ENCODE data around the gene BICDL2.
"Not testable (repeated sequence)": the region's sequence is repeated elsewhere in the genome, so short reads cannot be mapped to it uniquely, and the experiment has no call there.

Gene BICDL2

DNA sequence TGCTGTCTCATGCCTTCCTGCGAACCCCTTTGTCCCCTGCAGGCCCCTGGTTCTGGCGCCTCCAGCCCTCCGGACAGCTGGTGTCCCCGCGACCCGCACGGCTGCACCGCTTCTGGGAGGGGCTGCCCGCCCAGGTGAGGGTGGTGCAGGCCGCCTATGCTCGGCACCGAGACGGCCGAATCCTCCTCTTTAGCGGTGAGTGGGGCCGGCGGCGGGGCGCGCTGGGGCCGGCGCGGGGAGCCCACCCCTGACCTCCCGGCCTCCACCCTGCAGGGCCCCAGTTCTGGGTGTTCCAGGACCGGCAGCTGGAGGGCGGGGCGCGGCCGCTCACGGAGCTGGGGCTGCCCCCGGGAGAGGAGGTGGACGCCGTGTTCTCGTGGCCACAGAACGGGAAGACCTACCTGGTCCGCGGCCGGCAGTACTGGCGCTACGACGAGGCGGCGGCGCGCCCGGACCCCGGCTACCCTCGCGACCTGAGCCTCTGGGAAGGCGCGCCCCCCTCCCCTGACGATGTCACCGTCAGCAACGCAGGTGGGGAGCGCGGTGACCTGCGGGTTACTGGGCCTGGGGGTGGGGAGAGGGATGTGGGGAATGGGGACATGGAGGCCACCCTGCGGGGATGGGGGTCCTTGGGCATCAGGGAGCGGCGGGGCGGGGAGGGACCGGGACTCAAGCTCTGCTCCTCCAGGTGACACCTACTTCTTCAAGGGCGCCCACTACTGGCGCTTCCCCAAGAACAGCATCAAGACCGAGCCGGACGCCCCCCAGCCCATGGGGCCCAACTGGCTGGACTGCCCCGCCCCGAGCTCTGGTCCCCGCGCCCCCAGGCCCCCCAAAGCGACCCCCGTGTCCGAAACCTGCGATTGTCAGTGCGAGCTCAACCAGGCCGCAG is 21.6 kb upstream of the BICDL2 start:
- TF ChIP-seq POLR2A (IDR thresholded peaks at IDR 0.05; ENCODE audit: low read length) (no peak), GATA1 (IDR thresholded peaks at IDR 0.05; ENCODE audit: low read depth, low read length) (no peak)
- peak; percentile 52 to 60 for DNase-seq

DNA sequence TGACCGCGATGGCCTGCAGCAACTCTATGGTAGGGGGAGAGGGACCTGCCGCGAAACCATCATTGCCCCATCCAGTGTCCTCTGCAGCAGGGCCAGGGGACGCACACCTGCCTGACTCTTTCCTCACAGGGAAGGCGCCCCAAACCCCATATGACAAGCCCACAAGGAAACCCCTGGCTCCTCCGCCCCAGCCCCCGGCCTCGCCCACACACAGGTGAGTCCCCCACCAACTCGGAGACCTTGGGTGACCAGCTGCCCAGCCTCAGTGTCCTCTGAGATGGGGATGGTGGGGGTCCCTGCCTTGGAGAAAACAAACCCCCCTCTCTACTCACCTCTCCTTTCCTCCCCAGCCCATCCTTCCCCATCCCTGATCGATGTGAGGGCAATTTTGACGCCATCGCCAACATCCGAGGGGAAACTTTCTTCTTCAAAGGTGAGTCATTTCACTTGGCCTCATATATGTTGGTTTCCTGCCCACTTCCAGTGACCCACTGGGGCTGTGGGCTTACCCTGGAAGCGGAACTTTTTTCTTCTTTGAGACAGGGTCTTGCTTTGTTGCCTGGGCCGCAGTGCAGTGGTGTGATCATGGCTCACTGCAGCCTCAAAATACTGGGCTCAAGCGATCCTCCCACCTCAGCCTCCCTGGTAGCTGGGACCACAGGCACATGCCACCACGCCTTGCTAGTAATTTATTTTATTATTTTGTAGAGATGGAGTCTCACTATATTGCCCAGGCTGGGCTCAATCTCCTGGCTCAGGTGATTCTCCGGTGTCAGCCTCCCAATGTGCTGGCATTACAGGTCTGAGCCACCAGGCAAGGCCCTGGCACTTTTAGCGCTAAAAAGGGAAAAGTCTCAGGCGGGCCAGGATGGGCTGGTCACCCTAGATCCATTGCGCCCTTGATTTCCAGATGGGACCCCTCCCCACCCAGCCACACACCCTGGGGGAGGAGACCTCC is 20.7 kb upstream of the BICDL2 start:
- no peak for DNase-seq
- TF ChIP-seq POLR2A (IDR thresholded peaks at IDR 0.05; ENCODE audit: low read length) (no peak), GATA1 (IDR thresholded peaks at IDR 0.05; ENCODE audit: low read depth, low read length) (no peak)

DNA sequence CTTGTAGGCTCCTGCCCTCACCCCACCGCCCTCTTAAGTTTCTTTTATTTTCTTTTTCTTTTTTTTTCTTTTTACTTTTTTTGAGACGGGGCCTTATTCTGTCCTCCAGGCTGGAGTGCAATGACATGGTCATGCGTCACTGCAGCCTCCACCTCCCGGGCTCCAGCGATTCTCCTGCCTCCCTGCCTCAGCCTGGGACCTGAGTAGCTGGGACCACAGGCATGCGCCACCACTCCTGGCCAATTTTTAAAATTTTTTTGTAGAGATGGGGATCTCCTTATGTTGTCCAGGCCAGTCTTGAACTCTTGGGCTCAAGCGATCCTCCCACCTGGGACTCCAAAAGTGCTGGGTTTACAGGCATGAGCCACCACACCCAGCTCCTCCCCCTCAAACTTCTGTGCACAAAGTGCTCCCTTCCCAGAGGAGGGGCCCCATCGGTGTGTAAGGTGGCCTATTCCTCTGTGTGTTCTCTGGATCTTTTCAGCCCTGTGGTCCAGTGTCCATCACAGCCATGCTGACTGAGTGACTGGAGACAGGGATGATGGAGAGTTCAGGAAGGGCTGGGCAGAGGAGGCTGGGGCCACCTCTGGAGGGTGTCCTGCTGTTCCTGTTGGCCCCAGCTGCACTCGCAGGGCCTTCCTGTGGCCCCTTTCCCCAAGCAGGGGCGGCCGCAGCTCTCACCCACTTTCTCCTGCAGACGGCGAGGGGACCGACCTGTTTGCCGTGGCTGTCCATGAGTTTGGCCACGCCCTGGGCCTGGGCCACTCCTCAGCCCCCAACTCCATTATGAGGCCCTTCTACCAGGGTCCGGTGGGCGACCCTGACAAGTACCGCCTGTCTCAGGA is 19.8 kb upstream of the BICDL2 start:
- TF ChIP-seq GATA1 (IDR thresholded peaks at IDR 0.05; ENCODE audit: low read depth, low read length) (no peak), POLR2A (IDR thresholded peaks at IDR 0.05; ENCODE audit: low read length) (no peak)
- DNase-seq, result no peak

DNA sequence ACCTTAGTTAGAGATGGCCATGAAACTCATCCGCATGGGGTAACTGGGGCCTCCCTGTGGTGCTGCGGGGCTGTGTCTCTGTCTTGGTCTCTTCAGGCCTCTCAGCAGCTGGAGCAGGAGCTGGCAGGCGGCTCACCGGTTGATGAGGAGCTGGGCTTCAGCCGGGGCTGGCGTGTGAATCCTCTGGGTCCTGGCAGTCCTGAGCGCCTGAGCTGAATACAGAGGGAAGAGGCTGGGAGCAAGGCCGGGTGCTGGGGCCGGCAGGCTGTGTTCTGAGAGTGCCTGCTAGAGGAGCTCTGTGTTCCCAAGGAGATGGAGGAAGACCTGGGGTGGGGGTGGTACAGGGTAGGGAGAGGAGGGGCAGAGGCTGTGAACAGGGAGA is 19.0 kb upstream of the BICDL2 start:
- DNase-seq, result not testable (repeated sequence)

DNA sequence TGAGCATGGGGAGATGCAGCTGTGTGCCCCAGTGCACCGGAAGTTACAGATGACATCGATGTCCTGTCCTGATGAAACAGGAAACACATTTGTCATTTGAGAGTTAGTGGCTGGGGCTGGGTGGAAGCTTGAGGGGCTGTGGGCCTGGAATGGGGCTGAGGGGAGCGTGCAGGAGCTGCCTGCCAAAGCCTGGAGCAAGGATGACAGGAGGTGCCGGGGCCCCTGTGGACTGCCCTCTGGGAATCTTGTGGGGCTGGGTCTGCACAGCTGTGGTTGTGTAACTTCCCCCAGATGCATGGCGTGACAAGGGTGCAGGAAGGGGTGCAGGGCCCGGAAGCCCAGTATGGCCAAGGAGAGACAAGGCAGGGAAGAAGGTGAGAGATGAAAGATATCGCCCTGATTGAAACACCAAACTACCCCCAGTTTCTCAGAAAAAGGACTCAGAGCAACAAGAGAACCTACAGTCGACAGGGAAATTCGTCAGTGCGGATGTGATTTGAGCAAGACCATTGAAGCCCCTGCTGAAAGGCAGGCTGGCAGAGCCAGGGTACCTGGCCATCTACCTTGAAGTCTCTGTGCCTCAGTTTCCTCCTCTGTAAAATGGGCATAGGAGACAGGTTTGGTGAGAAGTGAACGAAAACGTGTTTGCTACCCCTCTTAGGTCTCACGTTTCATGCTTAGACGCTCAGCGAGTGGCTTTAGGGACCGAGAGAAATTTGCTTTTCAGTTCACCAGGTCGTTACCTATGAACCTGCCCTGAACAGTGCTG is 18.4 kb upstream of the BICDL2 start:
- TF ChIP-seq GATA1 (IDR thresholded peaks at IDR 0.05; ENCODE audit: low read depth, low read length), result no peak
- TF ChIP-seq POLR2A (IDR thresholded peaks at IDR 0.05; ENCODE audit: low read length), result no peak
- no peak for DNase-seq

DNA sequence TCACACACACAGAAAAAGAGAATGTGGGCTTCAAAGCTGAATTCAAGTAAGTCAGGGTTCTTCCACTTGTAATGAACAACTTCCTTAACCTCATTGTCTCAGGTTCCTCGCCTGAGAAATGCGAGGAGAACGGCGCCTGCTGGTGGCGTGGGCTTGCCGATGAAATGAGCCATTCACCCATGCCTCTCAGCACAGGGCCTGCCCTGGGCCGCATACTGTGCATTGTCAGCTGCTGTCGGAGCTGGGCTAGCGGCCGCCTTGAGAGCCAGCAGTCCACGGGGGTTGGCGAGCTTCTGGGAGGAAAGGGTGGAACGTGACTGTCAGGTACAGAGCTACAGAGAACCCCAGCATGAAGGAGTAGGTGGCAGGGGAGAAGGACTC is 16.6 kb upstream of the BICDL2 start:
- not testable (repeated sequence) for DNase-seq

DNA sequence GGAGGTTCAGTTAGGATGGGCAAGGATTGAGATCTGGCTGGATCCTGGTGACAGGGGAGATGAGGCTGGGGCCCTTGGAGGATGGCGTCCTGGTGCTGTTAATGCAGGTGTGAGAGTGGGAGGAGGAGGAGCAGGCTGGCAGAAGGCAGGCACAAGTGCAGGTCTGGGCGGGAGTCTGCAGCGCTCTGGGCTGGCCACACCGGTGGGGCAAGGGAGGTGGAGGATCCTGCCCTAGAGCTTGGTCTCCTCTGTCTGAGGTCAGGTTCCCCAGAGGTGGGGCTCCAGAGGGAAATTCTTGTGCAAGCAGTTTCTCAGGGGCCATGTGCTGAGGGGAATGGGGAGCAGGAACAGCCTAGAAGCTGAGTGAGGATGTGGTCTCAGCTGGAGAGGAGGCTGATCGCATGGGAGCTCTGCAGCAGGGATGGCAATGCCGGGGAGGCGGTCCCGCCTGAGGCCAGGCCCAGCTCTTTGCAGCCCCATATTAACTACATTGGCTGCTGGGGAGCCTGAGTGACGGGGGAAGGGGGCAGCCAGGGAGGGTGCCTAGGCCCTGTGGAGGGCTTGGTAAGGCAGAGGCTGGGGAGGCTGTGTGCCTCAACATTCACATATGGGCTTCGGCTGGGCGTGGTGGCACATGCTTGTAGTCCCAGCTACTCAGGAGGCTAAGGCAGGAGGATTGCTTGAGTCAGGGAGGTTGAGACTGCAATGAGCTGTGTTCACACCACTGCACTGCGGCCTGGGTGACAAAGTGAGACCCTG is 16.0 kb upstream of the BICDL2 start:
- not testable (repeated sequence) for DNase-seq

DNA sequence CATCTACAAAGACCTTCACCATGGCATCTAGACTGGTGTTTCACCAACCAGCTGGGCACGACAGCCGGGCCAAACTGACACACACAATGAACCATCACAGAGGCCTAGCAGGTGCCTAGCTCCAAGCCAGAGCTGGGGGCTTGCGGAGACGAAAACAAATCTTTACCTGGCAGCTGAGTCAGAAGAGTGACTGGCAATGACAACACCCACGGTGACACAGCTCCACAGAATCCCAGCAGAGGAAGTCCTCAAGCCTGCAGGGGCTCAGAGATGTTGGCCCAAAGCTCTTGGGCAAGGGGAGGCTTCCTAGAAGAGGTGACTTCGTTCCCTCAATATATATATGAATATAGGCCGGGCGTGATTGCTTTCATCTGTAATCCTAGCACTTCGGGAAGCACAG is 14.8 kb upstream of the BICDL2 start:
- no peak for DNase-seq
- TF ChIP-seq POLR2A (IDR thresholded peaks at IDR 0.05; ENCODE audit: low read length) (no peak), GATA1 (IDR thresholded peaks at IDR 0.05; ENCODE audit: low read depth, low read length) (no peak)

DNA sequence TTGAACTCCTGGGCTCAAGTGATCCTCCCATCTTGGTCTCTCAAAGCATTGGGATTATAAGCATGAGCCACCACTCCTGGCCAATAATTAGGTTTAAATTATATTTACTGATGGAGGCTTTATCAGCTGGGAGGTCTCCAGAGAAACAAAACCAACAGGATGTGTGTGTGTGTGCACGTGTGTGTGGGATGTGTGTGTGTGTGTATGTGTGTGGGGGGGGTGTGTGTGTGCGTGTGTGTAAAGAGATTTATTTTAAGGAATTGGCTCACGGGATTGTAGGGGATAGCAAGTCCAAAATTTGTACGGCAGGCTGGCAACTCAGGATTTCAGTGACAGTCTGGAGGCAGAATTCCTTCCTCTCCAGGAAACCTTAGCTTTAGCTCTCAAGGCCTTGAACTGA is 14.3 kb upstream of the BICDL2 start:
- TF ChIP-seq GATA1 (IDR thresholded peaks at IDR 0.05; ENCODE audit: low read depth, low read length) (no peak), POLR2A (IDR thresholded peaks at IDR 0.05; ENCODE audit: low read length) (no peak)
- DNase-seq, result no peak

DNA sequence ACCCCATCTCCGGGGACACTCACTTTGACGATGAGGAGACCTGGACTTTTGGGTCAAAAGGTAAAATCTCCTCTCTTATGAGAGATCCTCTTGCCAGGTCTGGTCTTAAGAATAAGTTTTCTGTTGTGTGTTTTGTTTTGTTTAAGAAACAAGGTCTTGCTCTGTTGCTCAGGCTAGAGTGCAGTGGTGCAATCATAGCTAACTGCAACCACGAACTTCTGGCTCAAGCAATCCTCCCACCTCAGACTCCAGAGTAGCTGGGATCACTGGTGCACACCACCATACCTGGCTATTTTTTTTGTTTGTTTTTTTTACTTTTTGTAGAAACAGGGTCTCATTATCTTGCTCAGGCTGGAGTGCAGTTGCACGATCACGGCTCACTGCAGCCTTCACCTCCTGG is 13.7 kb upstream of the BICDL2 start:
- DNase-seq, result no peak

DNA sequence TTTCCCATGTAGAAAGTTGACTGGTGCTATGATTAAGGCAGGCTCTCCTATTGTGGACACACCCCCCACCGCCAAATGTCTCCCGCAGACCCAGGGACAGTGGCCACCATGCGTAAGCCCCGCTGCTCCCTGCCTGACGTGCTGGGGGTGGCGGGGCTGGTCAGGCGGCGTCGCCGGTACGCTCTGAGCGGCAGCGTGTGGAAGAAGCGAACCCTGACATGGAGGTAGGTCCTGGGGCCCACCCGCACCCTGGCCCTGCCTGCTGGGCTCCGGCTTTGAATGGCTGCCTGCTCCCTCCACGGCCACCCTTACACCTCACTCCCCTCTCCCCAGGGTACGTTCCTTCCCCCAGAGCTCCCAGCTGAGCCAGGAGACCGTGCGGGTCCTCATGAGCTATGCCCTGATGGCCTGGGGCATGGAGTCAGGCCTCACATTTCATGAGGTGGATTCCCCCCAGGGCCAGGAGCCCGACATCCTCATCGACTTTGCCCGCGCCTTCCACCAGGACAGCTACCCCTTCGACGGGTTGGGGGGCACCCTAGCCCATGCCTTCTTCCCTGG is 13.3 kb upstream of the BICDL2 start:
- DNase-seq, result no peak
- TF ChIP-seq GATA1 (IDR thresholded peaks at IDR 0.05; ENCODE audit: low read depth, low read length) (no peak), POLR2A (IDR thresholded peaks at IDR 0.05; ENCODE audit: low read length) (no peak)

More for the DNA sequence above, 13.7 kb upstream of the BICDL2 start:
- TF ChIP-seq POLR2A (IDR thresholded peaks at IDR 0.05; ENCODE audit: low read length) (no peak), GATA1 (IDR thresholded peaks at IDR 0.05; ENCODE audit: low read depth, low read length) (no peak)

DNA sequence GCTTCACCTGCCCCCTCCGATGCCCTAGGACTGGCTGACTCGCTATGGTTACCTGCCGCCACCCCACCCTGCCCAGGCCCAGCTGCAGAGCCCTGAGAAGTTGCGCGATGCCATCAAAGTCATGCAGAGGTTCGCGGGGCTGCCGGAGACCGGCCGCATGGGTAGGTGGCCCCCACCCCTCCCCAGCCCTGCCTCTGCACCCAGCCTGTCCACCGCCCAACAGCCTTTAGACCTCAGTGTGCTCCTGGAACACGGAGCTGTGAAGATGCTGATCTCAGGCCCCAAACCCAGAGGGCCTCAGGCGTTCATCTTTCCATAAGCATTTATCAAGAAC is 10.6 kb upstream of the BICDL2 start:
- DNase-seq, result no peak
- TF ChIP-seq POLR2A (IDR thresholded peaks at IDR 0.05; ENCODE audit: low read length) (no peak), GATA1 (IDR thresholded peaks at IDR 0.05; ENCODE audit: low read depth, low read length) (no peak)
